NCI-H2227 treated with DMSO at 0.1 percent for 48 hours (cell line): ENCODE data around the gene SMAD3.

Experiments used
- DNase-seq: peaks from one replicate; lab custom pipeline; 2025; lab: John Stamatoyannopoulos, UW

Gene SMAD3

DNA sequence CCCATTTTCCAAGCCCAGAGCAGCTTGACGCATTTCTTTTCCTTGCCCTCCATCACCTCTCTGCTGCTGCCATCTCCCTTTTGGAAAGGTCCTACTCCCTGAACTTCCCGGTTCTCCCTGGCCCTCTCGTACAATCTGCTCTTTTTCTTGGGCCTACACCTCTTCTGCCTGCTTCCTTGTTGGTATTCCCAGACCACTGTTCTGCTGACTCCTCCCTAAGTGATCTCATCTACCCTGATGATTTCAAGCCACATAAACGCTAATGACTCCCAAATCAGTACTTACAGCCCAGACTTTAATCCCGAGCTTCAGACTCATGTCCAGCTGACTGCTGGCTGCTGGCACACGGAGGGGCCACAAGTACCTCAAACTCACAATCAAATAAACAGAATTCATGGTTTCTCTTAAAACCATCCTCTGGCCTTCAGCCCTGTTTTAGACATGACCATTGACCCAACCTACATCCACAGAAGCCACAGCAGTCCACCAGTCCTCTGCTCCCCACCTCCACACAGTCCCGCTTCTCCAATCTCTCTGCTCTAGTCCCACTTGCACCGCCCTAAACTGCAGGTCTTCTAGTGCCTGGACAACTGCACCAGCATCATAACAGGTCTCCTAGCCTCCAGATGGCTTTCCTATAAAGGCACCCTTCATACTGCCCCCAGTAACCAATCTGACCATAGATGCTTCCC lies 131.4 kb downstream of the SMAD3 start:
- no peak for DNase-seq

DNA sequence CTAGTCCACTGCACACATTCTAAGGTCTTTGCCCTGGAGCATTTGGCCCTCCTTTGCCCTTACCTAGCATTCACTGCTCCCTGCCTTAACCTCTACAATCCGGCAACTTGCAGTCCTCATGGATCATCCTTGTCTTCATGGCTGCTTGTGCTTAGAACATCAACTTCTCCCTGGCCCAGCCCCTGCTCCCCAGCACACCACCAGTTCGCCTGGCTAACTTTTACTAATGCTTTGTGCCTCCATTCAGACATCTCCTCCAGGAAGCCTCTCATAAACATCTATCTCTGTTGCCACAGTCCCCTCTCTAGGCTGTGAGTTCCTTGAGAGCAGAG lies 131.9 kb downstream of the SMAD3 start:
- DNase-seq: no peak

GRCh38 chr15:67198157-67198754 lies 132.9 kb downstream of the SMAD3 start:
- DNase-seq: no peak

- DNase-seq: no peak
Measured at GRCh38 chr15:67199391-67199790, 134.0 kb downstream of the SMAD3 start.

DNA sequence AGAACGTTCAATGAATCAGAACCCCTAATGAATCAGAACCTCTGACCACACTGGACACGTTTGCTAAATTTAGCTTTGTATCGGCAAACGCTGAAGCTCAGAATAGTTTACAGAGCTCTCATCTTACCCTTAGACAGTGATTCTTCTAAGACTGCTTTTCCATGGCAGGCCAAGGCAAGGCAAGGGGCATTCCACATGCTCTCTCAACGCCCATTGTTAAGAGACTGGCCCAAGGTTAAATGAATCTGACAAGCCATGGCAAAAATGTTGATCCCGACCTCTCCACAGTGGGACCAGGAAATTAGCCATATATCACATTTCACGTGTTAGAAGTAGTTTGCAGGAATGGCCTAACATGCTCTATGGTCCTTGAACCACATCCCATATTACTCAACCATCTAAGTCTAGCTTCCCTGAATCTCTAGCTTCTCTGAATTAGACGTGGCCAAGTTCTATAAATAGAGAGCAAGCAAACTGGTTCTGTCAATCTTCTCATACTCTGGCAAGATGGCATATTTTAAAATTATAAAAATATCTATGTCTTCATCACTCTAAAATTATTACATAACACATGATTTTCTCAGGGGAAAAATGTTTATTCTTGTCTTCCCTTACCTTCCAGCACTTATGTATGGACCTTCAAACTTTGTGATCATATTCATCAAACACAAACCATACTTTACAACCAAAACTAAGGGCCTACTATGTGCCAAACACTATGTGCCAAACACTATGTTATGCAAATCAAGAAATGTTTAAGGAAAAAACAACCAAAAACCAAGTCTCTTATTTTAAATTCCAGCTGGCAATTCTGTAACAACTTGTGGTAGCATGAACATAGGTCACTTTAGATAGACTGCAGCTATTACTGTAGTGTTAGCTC lies 134.7 kb downstream of the SMAD3 start:
- DNase-seq: no peak

GRCh38 chr15:67201136-67201535 lies 135.7 kb downstream of the SMAD3 start:
- no peak for DNase-seq

- DNase-seq: no peak
Measured at GRCh38 chr15:67202091-67202490, 136.7 kb downstream of the SMAD3 start.

GRCh38 chr15:67202991-67203390 lies 137.6 kb downstream of the SMAD3 start:
- no peak for DNase-seq

DNA sequence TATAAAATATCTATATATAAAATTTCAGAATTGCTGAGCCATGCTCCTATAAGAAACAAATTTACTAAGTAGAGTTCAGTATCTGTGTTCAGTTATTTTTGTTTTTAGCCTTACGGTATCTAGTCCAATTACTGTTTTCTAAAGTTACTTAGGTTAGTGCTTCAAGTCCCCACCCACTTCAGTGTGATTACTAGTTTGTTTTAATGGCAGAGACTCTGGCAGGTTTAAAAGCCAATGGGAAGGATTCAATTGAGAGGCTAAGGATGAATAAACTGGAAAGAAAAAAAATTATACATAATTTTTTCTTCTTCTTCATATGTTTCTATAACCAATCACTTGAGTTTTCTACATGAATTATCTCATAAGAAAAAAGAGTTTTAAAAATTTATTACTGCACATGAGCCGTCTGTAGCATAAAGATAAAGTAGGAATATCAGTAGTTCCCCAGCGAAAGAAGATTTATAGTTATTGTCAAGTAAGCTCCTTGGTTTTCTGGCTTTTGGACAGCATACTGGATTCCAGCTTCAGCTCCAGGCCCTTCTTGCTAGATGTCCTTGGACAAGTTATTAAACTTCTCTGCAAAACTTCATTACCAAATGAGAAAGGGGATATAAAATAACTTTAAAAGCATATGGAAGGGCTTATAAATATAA lies 142.3 kb downstream of the SMAD3 start:
- no peak for DNase-seq

GRCh38 chr15:67208396-67208795 lies 143.0 kb downstream of the SMAD3 start:
- no peak for DNase-seq

DNA sequence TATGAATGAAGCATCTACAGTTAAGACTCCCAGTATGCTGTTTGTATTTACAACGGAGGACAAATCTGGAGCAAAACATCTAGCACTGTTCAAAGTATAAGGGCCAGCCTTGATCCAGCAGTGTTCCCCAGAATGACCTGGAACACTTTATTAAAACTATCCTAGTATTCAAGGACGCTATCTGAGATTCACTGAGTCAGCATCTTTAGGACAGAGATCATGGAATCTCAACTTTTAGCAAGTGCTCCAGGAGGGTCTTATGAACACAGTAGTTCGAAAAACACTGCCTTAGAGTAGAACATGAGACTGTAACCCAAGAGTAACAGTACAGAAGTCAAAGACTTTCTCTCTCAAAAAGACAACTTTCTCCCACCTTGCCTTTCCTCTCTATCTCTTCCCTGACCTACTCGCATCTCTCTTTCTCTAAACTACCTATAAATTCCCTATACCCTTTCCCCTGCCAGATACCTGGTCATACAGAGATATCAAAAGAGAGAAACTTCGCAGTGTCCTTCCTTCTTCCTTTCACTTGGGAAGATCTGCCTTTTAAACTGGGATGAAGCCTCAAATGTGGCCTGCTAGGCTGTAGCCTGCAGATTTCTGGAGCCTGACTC lies 145.3 kb downstream of the SMAD3 start:
- no peak for DNase-seq

DNA sequence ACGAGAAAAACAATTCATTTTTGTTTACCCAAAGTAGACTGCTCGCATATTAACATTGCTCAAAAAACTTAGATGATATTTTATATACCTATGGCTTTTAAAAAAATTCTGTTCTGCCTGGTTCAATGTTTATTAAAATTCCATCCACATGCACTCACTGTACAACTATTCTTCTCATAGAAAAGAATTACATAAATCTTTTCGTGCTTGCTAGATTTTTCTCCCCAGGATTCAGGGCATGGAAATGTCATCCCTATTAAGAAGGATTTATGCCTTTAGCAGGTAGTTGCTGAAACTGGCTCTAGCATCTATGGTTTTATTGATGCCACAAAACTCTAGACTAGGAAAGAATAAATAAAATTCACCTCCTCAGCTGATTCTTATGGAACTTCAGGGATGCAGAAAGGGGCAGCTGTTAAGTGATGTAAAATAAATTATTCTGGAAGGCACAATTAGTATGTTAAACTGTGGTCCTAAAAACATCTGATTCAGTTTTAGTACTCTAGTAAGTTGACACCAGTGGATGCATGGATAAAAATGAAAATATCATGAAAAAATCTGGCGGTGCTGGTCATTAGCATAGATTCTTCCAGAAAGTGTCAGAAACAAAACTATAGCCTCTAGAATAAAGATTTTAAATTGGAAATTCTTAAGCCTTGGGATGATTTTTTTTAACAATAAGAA lies 147.4 kb downstream of the SMAD3 start:
- DNase-seq: no peak

DNA sequence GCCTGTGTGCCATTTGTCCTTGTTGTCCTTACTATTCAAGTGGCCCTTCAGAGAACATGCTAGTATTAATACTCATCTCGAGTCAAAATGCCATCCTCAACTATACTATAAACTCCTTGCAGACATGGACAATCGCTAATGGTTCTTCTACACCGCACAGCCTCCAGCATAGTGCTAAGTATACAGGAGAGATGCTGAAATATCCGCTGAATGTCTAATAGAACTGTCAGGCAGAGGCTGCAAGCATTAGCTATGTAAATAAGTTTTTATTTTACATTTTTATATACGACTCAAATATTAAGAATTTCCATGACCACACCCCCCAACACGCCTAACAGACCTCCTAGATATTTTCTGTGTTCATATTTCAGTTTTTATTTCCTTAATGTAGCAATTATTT lies 149.7 kb downstream of the SMAD3 start:
- DNase-seq: no peak

- no peak for DNase-seq
Measured at GRCh38 chr15:67216859-67217258, 151.5 kb downstream of the SMAD3 start.

GRCh38 chr15:67218428-67218827 lies 153.0 kb downstream of the SMAD3 start:
- no peak for DNase-seq

DNA sequence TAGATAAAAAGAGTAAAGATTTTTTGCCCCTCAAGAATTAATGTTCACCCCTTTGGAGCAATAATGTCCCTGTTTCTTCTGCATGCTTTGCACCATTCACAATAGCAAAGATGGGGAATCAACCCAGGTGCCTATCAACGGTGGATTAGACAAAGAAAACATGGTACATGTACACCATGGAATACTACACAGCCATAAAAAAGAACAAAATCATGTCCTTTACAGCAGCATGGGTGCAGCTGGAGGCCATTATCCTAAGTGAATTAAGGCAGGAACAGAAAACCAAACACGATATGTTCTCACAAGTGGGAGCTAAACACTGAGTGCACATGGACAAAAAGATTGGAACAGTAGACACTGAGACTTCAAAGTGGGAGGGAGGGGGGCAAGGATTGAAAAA lies 153.9 kb downstream of the SMAD3 start:
- no peak for DNase-seq

- no peak for DNase-seq
Measured at GRCh38 chr15:67224889-67225288, 159.5 kb downstream of the SMAD3 start.

DNA sequence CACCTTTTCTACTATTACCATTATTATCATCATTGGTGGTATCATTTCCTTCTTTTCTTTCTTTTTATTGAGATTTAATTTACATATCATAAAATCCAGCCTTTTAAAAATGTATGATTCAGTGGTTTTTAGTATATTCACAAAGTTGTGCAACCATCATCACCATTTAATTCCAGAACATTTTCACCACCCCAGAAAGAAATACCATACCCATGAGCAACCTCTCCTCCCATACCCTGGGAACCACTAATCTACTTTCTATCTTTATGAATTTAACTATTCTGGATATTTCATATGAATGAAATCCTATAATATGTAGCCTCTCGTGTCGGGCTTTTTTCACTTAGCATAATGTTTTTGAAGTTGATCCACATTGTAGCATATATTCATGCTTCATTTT lies 159.9 kb downstream of the SMAD3 start:
- no peak for DNase-seq

- no peak for DNase-seq
Measured at GRCh38 chr15:67227431-67227830, 162.0 kb downstream of the SMAD3 start.

- no peak for DNase-seq
Measured at GRCh38 chr15:67227846-67228245, 162.4 kb downstream of the SMAD3 start.

GRCh38 chr15:67228286-67228685 lies 162.9 kb downstream of the SMAD3 start:
- no peak for DNase-seq

- DNase-seq: no peak
Measured at GRCh38 chr15:67230504-67230903, 165.1 kb downstream of the SMAD3 start.
